Breast epithelium (tissue), 4 donors: Measurements from ENCODE around the gene ARMC8. TPM values are rescaled to one million over a fixed set of nuclear protein-coding genes. Genes with fewer than 3 reads are reported as not detected.

Experiments used
- DNase-seq, 2 donors: peaks; one replicate each; pipeline ENCODE4 v3.0.0-alpha.2; 2019; ENCODE audit warnings: low spot score in 2 of 2
- H3K27ac ChIP-seq, 2 donors: fragments of 200-600 bp; sonication (generic) in 1 of 2; one replicate each; pipeline ENCODE4 v1.5.1; 2016 to 2019; ENCODE audit warnings: mild to moderate bottlenecking in 1 of 2
- H3K27me3 ChIP-seq, 2 donors: fragments of 200-600 bp; sonication (generic) in 1 of 2; one replicate each; pipeline versions ENCODE4 v1.5.1 to v1.6.0; 2017 to 2019; ENCODE audit warnings: control low read depth in 1 of 2, mild to moderate bottlenecking in 1 of 2
- H3K36me3 ChIP-seq: fragments of 200-600 bp; one replicate; pipeline ENCODE4 v1.5.1; 2019
- H3K4me1 ChIP-seq, 2 donors: fragments of 200-600 bp; sonication (generic); one replicate each; pipeline ENCODE4 v1.5.1; 2016 to 2019; ENCODE audit warnings: control low read depth in 1 of 2
- H3K4me3 ChIP-seq, 3 donors: fragments of 200-600 bp; sonication (generic); 1 replicate in 2 of 3; 2 replicates in 1 of 3; pipeline ENCODE4 v1.5.1; 2016 to 2019; ENCODE audit warnings: mild to moderate bottlenecking in 3 of 3, moderate library complexity in 2 of 3
- H3K9me3 ChIP-seq, 2 donors: fragments of 200-600 bp; sonication (generic) in 1 of 2; one replicate each; pipeline ENCODE4 v1.5.1; 2016 to 2019; ENCODE audit warnings: control low read depth in 1 of 2
- CTCF ChIP-seq, 3 donors: fragments of 450-650 bp; IDR thresholded peaks; one replicate each; pipeline ENCODE4 v1.5.1; 2016 to 2017; ENCODE audit warnings: antibody characterized with exemption in 3 of 3, mild to moderate bottlenecking in 3 of 3, moderate library complexity in 3 of 3
- POLR2A ChIP-seq: fragments of 450-650 bp; IDR thresholded peaks from one replicate; pipeline ENCODE4 v1.6.1; 2016; ENCODE audit warnings: antibody characterized with exemption, mild to moderate bottlenecking, moderate library complexity
- POLR2AphosphoS5 ChIP-seq, 3 donors: sonication (generic); formaldehyde crosslinking; IDR thresholded peaks; one replicate each; pipeline ENCODE4 v1.6.1; 2017; ENCODE audit warnings: antibody characterized with exemption in 3 of 3
- intact Hi-C: fragments of 100-400 bp; cut with DNase I; formaldehyde crosslinking; loops from one replicate; pipeline ENCODE4 v1.15.1; 2023; ENCODE audit warnings: low total_unique reads
- total RNA-seq, 3 donors: library from RNA; depleted of rRNA; stranded (reverse); fragments of >200 nt; gene quantifications; one replicate each; pipeline ENCODE4 v1.1.0, GENCODE V29; 2016

ARMC8 gene
- total RNA-seq, 3 donors from 2014 or later: 74.4 to 93.3 (median 82.0) TPM

- H3K27me3 ChIP-seq: no peaks in the 10 kb centered on the region
- H3K4me1 ChIP-seq: no peaks in the 10 kb centered on the region
- intact Hi-C loops: no loop called here
- H3K36me3 ChIP-seq: no peaks in the 10 kb centered on the region
- H3K4me3 ChIP-seq: no peak overlapping the region
- no peaks in the 10 kb centered on the region for H3K9me3 ChIP-seq
- DNase-seq: no peak
- TF ChIP-seq POLR2AphosphoS5 (IDR thresholded peaks at IDR 0.05): no peak
- TF ChIP-seq POLR2A: no peak
- TF ChIP-seq CTCF (IDR thresholded peaks at IDR 0.05): no peak
- no peak overlapping the region for H3K27ac ChIP-seq
Measured at GRCh38 chr3:138227650-138228049, 40.5 kb downstream of the ARMC8 start.

- Histone ChIP-seq H3K4me1 (no peaks in the 10 kb centered on the region), H3K36me3 (no peaks in the 10 kb centered on the region), H3K9me3 (no peaks in the 10 kb centered on the region), H3K27ac (no peak overlapping the region), H3K4me3 (no peak overlapping the region), H3K27me3 (no peaks in the 10 kb centered on the region)
- no peak for DNase-seq
- no peak for TF ChIP-seq POLR2A
- TF ChIP-seq POLR2AphosphoS5 (IDR thresholded peaks at IDR 0.05): no peak
- TF ChIP-seq CTCF (IDR thresholded peaks at IDR 0.05): no peak
- intact Hi-C loops: no loop called here
Measured at GRCh38 chr3:138230525-138230924, 43.4 kb downstream of the ARMC8 start.

GRCh38 chr3:138232705-138233364 lies 45.7 kb downstream of the ARMC8 start:
- intact Hi-C loops: no loop called here
- no peaks in the 10 kb centered on the region for H3K9me3 ChIP-seq
- H3K4me3 ChIP-seq: no peak overlapping the region
- H3K36me3 ChIP-seq: no peaks in the 10 kb centered on the region
- no peak for TF ChIP-seq POLR2AphosphoS5 (IDR thresholded peaks at IDR 0.05)
- TF ChIP-seq POLR2A: no peak
- no peak for TF ChIP-seq CTCF (IDR thresholded peaks at IDR 0.05)
- no peaks in the 10 kb centered on the region for H3K4me1 ChIP-seq
- DNase-seq: no peak
- H3K27me3 ChIP-seq: no peaks in the 10 kb centered on the region
- no peak overlapping the region for H3K27ac ChIP-seq

GRCh38 chr3:138234401-138235179 lies 47.5 kb downstream of the ARMC8 start:
- no peak for DNase-seq
- no peaks in the 10 kb centered on the region for H3K36me3 ChIP-seq
- no peaks in the 10 kb centered on the region for H3K27me3 ChIP-seq
- no peaks in the 10 kb centered on the region for H3K9me3 ChIP-seq
- H3K4me3 ChIP-seq: no peak overlapping the region
- H3K4me1 ChIP-seq: no peaks in the 10 kb centered on the region
- TF ChIP-seq POLR2A (no peak), POLR2AphosphoS5 (IDR thresholded peaks at IDR 0.05) (no peak), CTCF (IDR thresholded peaks at IDR 0.05) (no peak)
- intact Hi-C loops: no loop called here
- H3K27ac ChIP-seq: no peak overlapping the region

GRCh38 chr3:138238711-138239110 lies 51.6 kb downstream of the ARMC8 start:
- no peak for DNase-seq
- H3K9me3 ChIP-seq: no peaks in the 10 kb centered on the region
- intact Hi-C loops: no loop called here
- no peak for TF ChIP-seq POLR2A
- TF ChIP-seq POLR2AphosphoS5 (IDR thresholded peaks at IDR 0.05): no peak
- no peak for TF ChIP-seq CTCF (IDR thresholded peaks at IDR 0.05)
- no peaks in the 10 kb centered on the region for H3K27me3 ChIP-seq
- H3K27ac ChIP-seq: no peak overlapping the region
- H3K4me1 ChIP-seq: no peaks in the 10 kb centered on the region
- no peak overlapping the region for H3K4me3 ChIP-seq
- no peaks in the 10 kb centered on the region for H3K36me3 ChIP-seq
